ENCODE measurements around the gene VPS8.

VPS8 gene

DNA sequence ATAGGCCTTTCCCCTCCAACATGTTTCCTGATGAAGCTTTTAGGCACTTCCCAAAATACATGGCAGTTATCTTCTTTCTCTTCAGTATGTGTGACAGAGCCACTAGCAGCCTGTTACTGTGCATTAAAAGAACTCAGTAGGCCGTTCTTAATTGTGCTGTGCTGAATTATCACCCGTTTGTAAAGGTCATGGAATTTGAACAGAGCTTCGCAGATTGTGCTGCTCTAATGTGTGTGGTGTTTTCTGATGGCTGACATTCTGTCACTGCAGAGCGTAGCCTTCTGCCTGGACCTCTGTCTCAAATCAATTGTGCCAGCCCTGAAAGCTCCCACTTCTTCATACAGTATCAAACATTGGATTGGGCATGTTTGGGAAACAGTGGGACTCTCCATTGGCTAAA is 229.6 kb downstream of the VPS8 start:
- DNase-seq (ENCODE audit: extremely low read depth, low read depth): no peak
- TF ChIP-seq, protein P1, sequence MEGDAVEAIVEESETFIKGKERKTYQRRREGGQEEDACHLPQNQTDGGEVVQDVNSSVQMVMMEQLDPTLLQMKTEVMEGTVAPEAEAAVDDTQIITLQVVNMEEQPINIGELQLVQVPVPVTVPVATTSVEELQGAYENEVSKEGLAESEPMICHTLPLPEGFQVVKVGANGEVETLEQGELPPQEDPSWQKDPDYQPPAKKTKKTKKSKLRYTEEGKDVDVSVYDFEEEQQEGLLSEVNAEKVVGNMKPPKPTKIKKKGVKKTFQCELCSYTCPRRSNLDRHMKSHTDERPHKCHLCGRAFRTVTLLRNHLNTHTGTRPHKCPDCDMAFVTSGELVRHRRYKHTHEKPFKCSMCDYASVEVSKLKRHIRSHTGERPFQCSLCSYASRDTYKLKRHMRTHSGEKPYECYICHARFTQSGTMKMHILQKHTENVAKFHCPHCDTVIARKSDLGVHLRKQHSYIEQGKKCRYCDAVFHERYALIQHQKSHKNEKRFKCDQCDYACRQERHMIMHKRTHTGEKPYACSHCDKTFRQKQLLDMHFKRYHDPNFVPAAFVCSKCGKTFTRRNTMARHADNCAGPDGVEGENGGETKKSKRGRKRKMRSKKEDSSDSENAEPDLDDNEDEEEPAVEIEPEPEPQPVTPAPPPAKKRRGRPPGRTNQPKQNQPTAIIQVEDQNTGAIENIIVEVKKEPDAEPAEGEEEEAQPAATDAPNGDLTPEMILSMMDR (IDR thresholded peaks at IDR 0.05; ENCODE audit: low read depth, low read length): no peak

DNA sequence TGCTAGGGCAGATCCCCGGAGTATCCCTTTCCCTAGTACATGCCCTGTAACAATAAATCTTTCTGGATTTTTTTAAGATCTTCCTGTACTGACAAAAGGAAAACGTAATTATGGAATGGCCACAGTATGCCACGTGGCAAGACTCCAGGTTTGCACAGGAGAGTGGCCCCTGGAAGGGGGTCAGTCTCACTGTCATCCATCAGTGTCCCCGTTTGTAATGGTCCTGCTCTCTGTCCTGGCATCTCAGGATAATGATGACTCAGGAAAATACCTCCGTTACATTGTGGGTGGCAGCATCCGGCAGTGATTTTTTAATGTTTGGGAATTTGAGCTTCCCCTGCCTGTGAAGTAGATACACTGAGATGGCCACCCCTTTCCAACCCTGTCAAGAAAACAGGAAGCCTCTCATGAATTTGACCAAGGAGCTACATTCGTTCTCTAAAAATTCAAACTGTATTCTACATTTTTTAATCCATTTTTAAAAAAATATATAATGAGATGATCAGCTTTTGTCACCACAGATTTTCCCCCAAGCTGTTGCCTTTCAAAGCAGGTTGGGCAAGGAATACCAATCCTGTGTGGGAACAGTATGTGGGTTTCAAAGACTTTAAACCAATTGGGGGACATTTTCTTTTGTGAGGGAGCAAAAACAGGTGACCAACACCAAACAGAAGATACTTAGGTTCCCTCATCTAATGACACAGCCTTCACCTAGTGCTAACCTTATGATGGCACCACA is 230.5 kb downstream of the VPS8 start:
- TF ChIP-seq, protein P1 (IDR thresholded peaks at IDR 0.05; ENCODE audit: low read depth, low read length): no peak
- DNase-seq (ENCODE audit: extremely low read depth, low read depth): no peak

DNA sequence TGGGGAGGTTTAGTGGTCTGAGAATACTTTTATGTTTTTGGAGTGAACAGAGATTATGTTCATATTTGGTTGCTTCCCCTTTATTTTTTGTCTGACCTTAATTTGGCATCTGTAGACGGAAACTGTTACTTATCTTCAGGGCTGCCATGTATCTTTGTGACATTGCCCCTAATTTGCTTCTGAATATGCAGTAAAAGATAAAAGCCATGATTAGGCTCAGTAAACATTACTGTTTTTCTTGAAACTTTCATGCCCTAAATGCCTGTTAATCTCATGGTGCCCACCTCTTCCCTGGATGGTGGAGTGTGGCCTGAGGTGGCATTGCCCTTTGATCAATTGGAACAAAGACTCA is 234.2 kb downstream of the VPS8 start:
- TF ChIP-seq, protein P1 (IDR thresholded peaks at IDR 0.05; ENCODE audit: low read depth, low read length): no peak
- DNase-seq (ENCODE audit: extremely low read depth, low read depth): no peak

DNA sequence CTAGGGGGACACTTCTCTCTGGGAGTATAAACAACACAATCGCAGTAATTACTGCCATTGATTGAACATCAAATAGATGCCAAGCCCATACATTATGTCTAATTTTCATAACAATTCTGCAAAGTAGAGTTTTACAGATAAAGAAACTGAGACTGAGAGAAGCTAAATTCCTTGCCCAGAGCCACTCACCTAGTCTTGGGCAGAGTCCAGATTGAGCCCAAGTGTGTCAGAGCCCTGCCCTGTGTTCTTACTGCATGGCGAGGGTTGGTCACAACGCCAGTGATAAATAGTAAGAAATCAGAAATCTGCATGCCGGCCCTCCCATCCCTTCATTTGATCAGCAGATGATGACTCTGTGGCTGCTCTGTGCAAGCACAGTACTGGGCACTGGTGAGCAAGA is 234.6 kb downstream of the VPS8 start:
- TF ChIP-seq, protein P1 (IDR thresholded peaks at IDR 0.05; ENCODE audit: low read depth, low read length): no peak

DNA sequence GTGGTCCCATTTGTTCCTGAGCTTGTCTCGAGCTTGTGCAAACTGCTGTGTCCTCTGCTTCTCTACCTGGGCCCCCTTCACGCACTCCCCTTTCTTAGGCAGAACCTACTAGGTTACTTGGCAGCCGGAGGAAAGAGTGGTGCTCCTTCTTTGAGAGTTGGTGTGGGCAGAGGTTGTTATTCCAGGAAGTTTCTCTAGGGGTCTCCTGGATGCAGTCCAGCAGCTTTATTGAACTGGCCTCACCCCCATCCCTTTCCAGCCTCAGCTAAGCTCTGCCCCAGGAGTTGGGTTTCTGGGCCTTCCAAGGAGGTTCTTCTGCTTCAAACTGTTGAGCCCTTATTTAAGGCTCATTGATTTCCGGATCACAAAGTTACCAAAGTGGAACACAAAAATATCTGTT is 237.7 kb downstream of the VPS8 start:
- no peak for DNase-seq (ENCODE audit: extremely low read depth, low read depth)
- TF ChIP-seq, protein P1 (IDR thresholded peaks at IDR 0.05; ENCODE audit: low read depth, low read length): no peak

More for the DNA sequence above, 234.6 kb downstream of the VPS8 start:
- no peak for DNase-seq (ENCODE audit: extremely low read depth, low read depth)

DNA sequence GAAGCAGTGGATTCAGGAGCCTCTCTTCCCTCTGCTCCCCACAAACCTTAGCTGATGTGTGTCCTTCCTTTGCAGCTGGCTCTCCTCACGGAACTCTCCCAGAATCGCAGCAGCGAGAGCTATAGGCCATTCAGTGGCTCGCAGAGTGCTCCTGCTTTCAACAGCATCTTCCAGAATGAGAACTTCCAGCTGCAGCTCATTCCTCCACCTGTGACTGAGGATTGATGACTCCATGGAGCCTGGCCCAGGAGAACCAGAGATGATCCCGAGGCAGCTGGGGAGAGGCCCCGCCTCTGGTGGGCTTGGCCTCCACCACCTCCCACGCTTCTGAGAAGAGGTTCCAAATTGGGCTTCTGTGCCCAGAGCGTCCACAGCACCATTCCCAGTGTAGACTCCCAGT is 239.8 kb downstream of the VPS8 start:
- TF ChIP-seq, protein P1 (IDR thresholded peaks at IDR 0.05; ENCODE audit: low read depth, low read length): no peak
- DNase-seq (ENCODE audit: extremely low read depth, low read depth): no peak

DNA sequence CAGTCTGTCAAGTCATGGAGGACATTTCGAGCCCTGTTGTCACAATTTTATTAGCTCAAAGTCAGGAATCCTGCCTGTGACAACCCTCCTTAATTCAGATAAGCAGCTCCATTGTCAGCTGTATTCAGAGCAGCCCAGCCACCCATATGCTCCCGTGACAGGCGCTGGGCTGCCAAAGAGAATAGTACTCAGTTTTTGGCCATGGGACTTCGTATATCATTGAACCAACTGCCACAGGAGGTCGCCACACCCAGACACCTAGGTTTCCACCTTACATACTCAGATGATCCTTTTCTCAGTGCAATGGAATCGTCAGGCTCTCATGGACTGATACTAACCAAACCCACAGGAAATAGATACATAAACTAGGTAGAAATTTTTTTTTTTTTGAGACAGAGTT is 240.7 kb downstream of the VPS8 start:
- DNase-seq (ENCODE audit: extremely low read depth, low read depth): no peak
- TF ChIP-seq, protein P1 (IDR thresholded peaks at IDR 0.05; ENCODE audit: low read depth, low read length): no peak
